LNCAP (cell line): ENCODE measurements around the gene TMEM201.

ENCODE experiments used
- TF ChIP-seq, protein P1 (sequence below): fragments of 450-650 bp; IDR thresholded peaks from 2 replicates; pipeline ENCODE4 v1.5.1; 2017; ENCODE audit warnings: mild to moderate bottlenecking

Gene TMEM201

DNA sequence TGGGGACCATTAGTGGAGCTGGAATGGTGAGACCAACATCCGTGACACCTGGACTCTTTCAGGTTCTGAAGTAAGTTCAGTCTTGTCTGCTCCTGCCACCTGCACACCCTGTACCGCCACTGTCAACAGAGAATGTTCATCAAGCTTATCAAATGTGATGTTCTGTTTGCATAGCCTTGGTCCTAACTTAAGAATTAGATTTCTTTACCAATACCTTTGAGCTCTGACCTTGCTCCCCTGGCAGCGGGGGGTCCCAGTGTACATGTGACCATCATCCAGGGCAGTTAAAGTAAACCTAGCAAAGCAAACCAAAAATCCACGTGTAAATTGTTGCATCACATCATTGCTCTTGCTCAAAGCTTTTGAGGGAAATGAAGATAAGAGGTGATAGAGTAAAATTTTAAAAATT lies 35.0 kb upstream of the TMEM201 start:
- TF ChIP-seq, protein P1, sequence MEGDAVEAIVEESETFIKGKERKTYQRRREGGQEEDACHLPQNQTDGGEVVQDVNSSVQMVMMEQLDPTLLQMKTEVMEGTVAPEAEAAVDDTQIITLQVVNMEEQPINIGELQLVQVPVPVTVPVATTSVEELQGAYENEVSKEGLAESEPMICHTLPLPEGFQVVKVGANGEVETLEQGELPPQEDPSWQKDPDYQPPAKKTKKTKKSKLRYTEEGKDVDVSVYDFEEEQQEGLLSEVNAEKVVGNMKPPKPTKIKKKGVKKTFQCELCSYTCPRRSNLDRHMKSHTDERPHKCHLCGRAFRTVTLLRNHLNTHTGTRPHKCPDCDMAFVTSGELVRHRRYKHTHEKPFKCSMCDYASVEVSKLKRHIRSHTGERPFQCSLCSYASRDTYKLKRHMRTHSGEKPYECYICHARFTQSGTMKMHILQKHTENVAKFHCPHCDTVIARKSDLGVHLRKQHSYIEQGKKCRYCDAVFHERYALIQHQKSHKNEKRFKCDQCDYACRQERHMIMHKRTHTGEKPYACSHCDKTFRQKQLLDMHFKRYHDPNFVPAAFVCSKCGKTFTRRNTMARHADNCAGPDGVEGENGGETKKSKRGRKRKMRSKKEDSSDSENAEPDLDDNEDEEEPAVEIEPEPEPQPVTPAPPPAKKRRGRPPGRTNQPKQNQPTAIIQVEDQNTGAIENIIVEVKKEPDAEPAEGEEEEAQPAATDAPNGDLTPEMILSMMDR: no peak

- TF ChIP-seq, protein P1: no peak
Measured at GRCh38 chr1:9555942-9556341, 32.8 kb upstream of the TMEM201 start.

- TF ChIP-seq, protein P1: no peak
Measured at GRCh38 chr1:9557624-9558023, 31.1 kb upstream of the TMEM201 start.

DNA sequence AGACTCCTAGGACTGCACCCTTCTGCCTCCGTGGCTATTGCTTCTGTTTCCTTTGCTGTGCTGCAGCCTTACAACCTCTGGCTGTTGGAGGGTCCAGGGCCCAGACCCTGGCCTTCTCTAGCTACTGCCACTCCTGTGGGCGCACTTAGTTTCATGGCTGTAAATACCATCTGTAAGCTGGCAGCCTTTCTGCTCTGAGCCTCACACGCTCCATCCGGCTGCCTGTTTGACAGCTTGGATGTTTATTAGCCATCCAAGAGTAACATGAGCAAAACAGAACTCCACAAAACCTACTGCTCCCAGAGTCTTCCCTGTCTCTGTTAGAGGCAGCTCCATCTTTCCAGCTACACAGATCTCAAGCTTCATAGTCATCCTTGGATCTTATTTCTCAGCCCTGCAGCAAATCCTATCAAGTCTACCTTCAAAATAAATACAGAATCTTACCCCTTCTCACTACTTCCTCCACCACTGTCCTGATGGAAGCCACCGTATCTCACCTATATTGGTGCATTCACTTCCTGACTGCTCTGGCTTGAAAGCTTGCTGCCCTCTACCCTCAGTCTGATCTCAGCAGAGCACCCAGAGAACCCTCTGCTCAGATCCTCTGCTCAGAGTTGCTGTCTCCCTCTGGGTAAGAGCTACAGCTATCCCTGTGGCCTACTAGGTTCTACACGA lies 30.3 kb upstream of the TMEM201 start:
- TF ChIP-seq, protein P1: no peak

- TF ChIP-seq, protein P1: no peak
Measured at GRCh38 chr1:9558946-9559545, 29.7 kb upstream of the TMEM201 start.

- TF ChIP-seq, protein P1: no peak
Measured at GRCh38 chr1:9559673-9560072, 29.0 kb upstream of the TMEM201 start.

DNA sequence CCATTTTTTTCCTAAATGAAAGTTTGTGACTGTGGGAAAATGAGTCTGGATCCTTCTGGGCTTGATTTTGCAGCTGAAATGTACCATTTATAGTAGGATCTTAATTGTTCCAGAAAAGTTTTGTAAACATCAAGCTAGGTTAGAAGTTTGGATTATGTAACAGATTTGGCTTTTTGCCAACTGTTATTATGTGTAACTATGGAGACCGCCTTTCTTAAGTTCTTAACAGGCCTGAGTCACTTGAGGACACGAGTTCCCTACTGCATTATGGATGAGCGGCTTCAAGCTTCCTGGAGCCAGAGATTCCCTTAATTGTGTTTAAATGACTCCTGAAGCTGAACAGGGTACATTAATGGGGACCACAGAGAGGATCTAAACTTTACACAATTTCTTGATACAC lies 27.3 kb upstream of the TMEM201 start:
- TF ChIP-seq, protein P1: no peak
